Heart left ventricle (tissue), 16 donors: ENCODE data around the gene LRRC55. TPM values are rescaled to one million over a fixed set of nuclear protein-coding genes. Genes with fewer than 3 reads are reported as not detected.

Source experiments
- ATAC-seq, 4 donors: fragments of 200-7000 bp; cut with Tn5 transposase; one replicate each; pipeline ENCODE4 v1.9.1; 2020 to 2022; ENCODE audit warnings: moderate library complexity in 4 of 4, mild to moderate bottlenecking in 3 of 4, moderate number of reproducible peaks in 1 of 4
- DNase-seq, 5 donors: peaks; one replicate each; pipeline ENCODE4 v3.0.0-alpha.2; 2020
- H3K27ac ChIP-seq, 12 donors: fragments of 200-600 bp; sonication (generic) in 4 of 12; one replicate each; pipeline versions ENCODE4 v1.5.0 to v1.8.0; 2016 to 2022; ENCODE audit warnings: mild to moderate bottlenecking in 2 of 12
- H3K27me3 ChIP-seq, 9 donors: fragments of 200-600 bp; sonication (generic) in 2 of 9; one replicate each; pipeline versions ENCODE4 v1.5.1 to v1.8.0; 2016 to 2022; ENCODE audit warnings: mild to moderate bottlenecking in 3 of 9
- H3K36me3 ChIP-seq, 9 donors: fragments of 200-600 bp; sonication (generic) in 2 of 9; one replicate each; pipeline versions ENCODE4 v1.5.0 to v1.8.0; 2018 to 2022; ENCODE audit warnings: mild to moderate bottlenecking in 2 of 9
- H3K4me1 ChIP-seq, 12 donors: fragments of 200-600 bp; sonication (generic) in 4 of 12; one replicate each; pipeline versions ENCODE4 v1.5.0 to v1.8.0; 2016 to 2022; ENCODE audit warnings: mild to moderate bottlenecking in 3 of 12
- H3K4me3 ChIP-seq, 12 donors: fragments of 200-600 bp; sonication (generic) in 4 of 12; one replicate each; pipeline versions ENCODE4 v1.5.0 to v1.8.0; 2017 to 2022; ENCODE audit warnings: mild to moderate bottlenecking in 9 of 12, moderate library complexity in 4 of 12
- H3K9me3 ChIP-seq, 12 donors: fragments of 200-600 bp; sonication (generic) in 4 of 12; one replicate each; pipeline versions ENCODE4 v1.5.0 to v1.8.0; 2016 to 2022; ENCODE audit warnings: mild to moderate bottlenecking in 1 of 12
- CTCF ChIP-seq, 12 donors: fragments of 200-600 bp; sonication (generic) in 4 of 12; IDR thresholded peaks; one replicate each; pipeline versions ENCODE4 v1.5.0 to v1.8.0; 2018 to 2022; ENCODE audit warnings: antibody characterized with exemption in 12 of 12, mild to moderate bottlenecking in 5 of 12
- POLR2A ChIP-seq, 2 donors: fragments of 450-650 bp; IDR thresholded peaks; one replicate each; pipeline ENCODE4 v1.6.1; 2017; ENCODE audit warnings: antibody characterized with exemption in 2 of 2, mild to moderate bottlenecking in 2 of 2, moderate library complexity in 2 of 2
- WGBS, 4 donors: extraction: QIAGEN DNeasy Blood & Tissue Kit in 2 of 4; methylation state at CpG; one replicate each; pipeline versions ENCODE4 v1.1.5 to v1.1.7; 2013 to 2018; 5-methylcytosine and 5-hydroxymethylcytosine counted together
- intact Hi-C, 10 donors: fragments of 100-400 bp; cut with DNase I; formaldehyde crosslinking; loops; one replicate each; pipeline versions ENCODE4 v1.11.1 to v1.14.2; 2022
- polyA plus RNA-seq, 2 donors: library from polyadenylated mRNA; stranded (reverse); fragments of 200-250 nt; gene quantifications; one replicate each; pipeline ENCODE4 v1.2.3, GENCODE V29; 2013
- total RNA-seq, 9 donors: library from RNA; depleted of rRNA in 2 of 9; stranded (reverse); fragments of >200 nt in 2 of 9; fragmentation: NEBNext Ultra II Directional in 3 of 9; extraction: Animal tissue kit (Norgen Biotek cat#: 25700) in 3 of 9; gene quantifications; one replicate each; pipeline versions ENCODE4 v1.1.0 to v1.2.4, GENCODE V29; 2016 to 2023
- donor health status: ischemic (EF 13 %, LVEDD 7.1; RV severe dilation, severe dysfunction).
- donor health status: healthy with polysubstance abuse.
- donor health status: DM: no; HTN: yes; CAD: no.
- donor health status: DM: no; HTN: no; CAD: no.
- donor health status: ischemic (EF 25% LVEDD 6.9; RV normal size, moderate dysfunction).
- donor health status: ischemic (EF 25% LVEDD 5.7; RV mildly dilated, moderate dysfunction).
- donor health status: healthy.
- donor health status: DM: yes; HTN: yes; CAD: no.
- donor health status: ischemic (EF 35%, LVEDD 5.7; RV mildly dilated, moderate dysfunction).
- donor health status: nonischemic (EF 11% LVEDD 7.7; RV severe dilation, severe dysfunction).
- donor health status: DM: yes; HTN: yes; CAD: no.
- donor health status: PGD.
- donor health status: ischemic (EF 29% LVEDD 5.4; RV normal size, mild dysfunction).
- donor health status: nonischemic (EF 23%, LVEDD 6.1; RV moderate dilation, normal function).

LRRC55 gene
- total and polyA plus RNA-seq, 11 donors: 0.07 to 1.1 (median 0.26) TPM; not detected in 3

- Histone ChIP-seq H3K36me3 (no peaks in the 10 kb centered on the region), H3K4me3 (no peak overlapping the region)
- DNase-seq: no peak
Observed at GRCh38 chr11:57172031-57172430, 9.7 kb upstream of the LRRC55 start.

GRCh38 chr11:57174656-57175055, 7.1 kb upstream of the LRRC55 start:
- H3K4me3 ChIP-seq: no peak overlapping the region
- DNase-seq (no peak), ATAC-seq (no peak)
- H3K36me3 ChIP-seq: no peaks in the 10 kb centered on the region
- WGBS, 4 donors: 85 to 94% (median 87%) methylated on average over 5 of the region's 5 CpGs
- intact Hi-C loops: no loop called here
- H3K27ac ChIP-seq: no peak overlapping the region
- H3K27me3 ChIP-seq: peaks cover 0 to 6% (median 0%) of the 10 kb centered on the region in 9 donors
- TF ChIP-seq POLR2A (IDR thresholded peaks at IDR 0.05) (no peak), CTCF (IDR thresholded peaks at IDR 0.05) (no peak)
- no peaks in the 10 kb centered on the region for H3K4me1 ChIP-seq
- no peaks in the 10 kb centered on the region for H3K9me3 ChIP-seq

More at GRCh38 chr11:57172031-57172430, 9.7 kb upstream of the LRRC55 start:
- H3K27me3 ChIP-seq: no peaks in the 10 kb centered on the region
- ATAC-seq: no peak
- intact Hi-C loops: no loop called here
- 68 to 79% (median 73%) methylated on average over 3 of the region's 3 CpGs for WGBS, 4 donors
- TF ChIP-seq POLR2A (IDR thresholded peaks at IDR 0.05) (no peak), CTCF (IDR thresholded peaks at IDR 0.05) (no peak)
- no peaks in the 10 kb centered on the region for H3K9me3 ChIP-seq
- H3K4me1 ChIP-seq: no peaks in the 10 kb centered on the region
- no peak overlapping the region for H3K27ac ChIP-seq

- Histone ChIP-seq H3K36me3 (no peaks in the 10 kb centered on the region), H3K27ac (no peak overlapping the region), H3K27me3 (peaks cover 0 to 12% (median 0%) of the 10 kb centered on the region in 9 donors), H3K4me3 (no peak overlapping the region), H3K4me1 (no peaks in the 10 kb centered on the region), H3K9me3 (no peaks in the 10 kb centered on the region)
- TF ChIP-seq POLR2A (IDR thresholded peaks at IDR 0.05) (no peak), CTCF (IDR thresholded peaks at IDR 0.05) (no peak)
- no peak for DNase-seq
- intact Hi-C loops: no loop called here
- no peak for ATAC-seq
Observed at GRCh38 chr11:57175478-57175877, 6.3 kb upstream of the LRRC55 start.

GRCh38 chr11:57178334-57178733, 3.4 kb upstream of the LRRC55 start:
- H3K36me3 ChIP-seq: no peaks in the 10 kb centered on the region
- TF ChIP-seq POLR2A (IDR thresholded peaks at IDR 0.05) (no peak), CTCF (IDR thresholded peaks at IDR 0.05) (no peak)
- intact Hi-C loops: no loop called here
- 49 to 76% (median 57%) methylated on average over 2 of the region's 2 CpGs for WGBS, 4 donors
- DNase-seq (no peak), ATAC-seq (no peak)
- H3K4me3 ChIP-seq: no peak overlapping the region
- H3K9me3 ChIP-seq: no peaks in the 10 kb centered on the region
- peaks cover 0 to 5% (median 0%) of the 10 kb centered on the region in 12 donors for H3K4me1 ChIP-seq
- peaks cover 0 to 12% (median 4%) of the 10 kb centered on the region in 9 donors for H3K27me3 ChIP-seq
- no peak overlapping the region for H3K27ac ChIP-seq
